HepG2 (cell line): Measurements from ENCODE around the gene SIK3. TPM values are rescaled to one million over a fixed set of nuclear protein-coding genes. Genes with fewer than 3 reads are reported as not detected.
A peak's percentile ranks its signal among the peaks of the same experiment; 100 is the strongest.

Experiments used
- CREM ChIP-seq, 2 experiments: sonication (generic) in 1 of 2; formaldehyde crosslinking in 1 of 2; IDR thresholded peaks; 2 replicates each; pipeline versions ENCODE4 v1.4.0 to v1.6.1; 2016 to 2020; ENCODE audit warnings: antibody characterized with exemption in 1 of 2, mild to moderate bottlenecking in 1 of 2, missing genetic modification reagents in 1 of 2
- DMAP1 ChIP-seq: IDR thresholded peaks from 2 replicates; pipeline ENCODE4 v1.6.1; 2016
- ESRRA ChIP-seq: sonication (generic); formaldehyde crosslinking; IDR thresholded peaks from 2 replicates; pipeline ENCODE4 v1.5.1; 2020; ENCODE audit warnings: mild to moderate bottlenecking, low read depth, missing genetic modification reagents
- KDM1A ChIP-seq: IDR thresholded peaks from 2 replicates; pipeline ENCODE4 v1.6.1; 2016; ENCODE audit warnings: missing compliant biosample characterization
- NONO ChIP-seq, 2 experiments: fragments of 450-650 bp in 1 of 2; sonication (generic) in 1 of 2; formaldehyde crosslinking in 1 of 2; IDR thresholded peaks in 1 of 2; conservative IDR thresholded peaks in 1 of 2; 2 replicates each; pipeline versions ENCODE4 v1.6.1 to v1.8.0; 2017 to 2022; ENCODE audit warnings: mild to moderate bottlenecking in 1 of 2, missing genetic modification reagents in 1 of 2, moderate library complexity in 1 of 2
- NPAS2 ChIP-seq: sonication (generic); formaldehyde crosslinking; IDR thresholded peaks from 2 replicates; pipeline ENCODE4 v1.8.0; 2022; ENCODE audit warnings: mild to moderate bottlenecking, missing genetic modification reagents, borderline replicate concordance
- POGZ ChIP-seq: sonication (generic); formaldehyde crosslinking; IDR thresholded peaks from 2 replicates; pipeline ENCODE4 v1.4.0; 2020; ENCODE audit warnings: mild to moderate bottlenecking, missing genetic modification reagents
- SOX6 ChIP-seq, 2 experiments: fragments of 450-650 bp in 1 of 2; sonication (generic) in 1 of 2; formaldehyde crosslinking in 1 of 2; IDR thresholded peaks; 2 replicates each; pipeline versions ENCODE4 v1.4.0 to v1.6.1; 2017 to 2020; ENCODE audit warnings: antibody characterized with exemption in 1 of 2, mild to moderate bottlenecking in 1 of 2, missing genetic modification reagents in 1 of 2
- ZFY ChIP-seq: sonication (generic); formaldehyde crosslinking; IDR thresholded peaks from 2 replicates; pipeline ENCODE4 v1.4.0; 2020; ENCODE audit warnings: missing genetic modification reagents
- ZNF253 ChIP-seq: sonication (generic); formaldehyde crosslinking; IDR thresholded peaks from 2 replicates; pipeline ENCODE4 v1.8.0; 2022; ENCODE audit warnings: mild to moderate bottlenecking, missing genetic modification reagents, borderline replicate concordance
- ZNF501 ChIP-seq: sonication (generic); formaldehyde crosslinking; IDR thresholded peaks from 2 replicates; pipeline ENCODE4 v1.5.1; 2020; ENCODE audit warnings: mild to moderate bottlenecking, moderate library complexity, missing genetic modification reagents
- ZNF713 ChIP-seq: sonication (generic); formaldehyde crosslinking; IDR thresholded peaks from 2 replicates; pipeline ENCODE4 v1.4.0; 2020; ENCODE audit warnings: mild to moderate bottlenecking, missing genetic modification reagents
- polyA plus RNA-seq, 8 experiments: library from polyadenylated mRNA; depleted of rRNA in 3 of 8; stranded (reverse) in 7 of 8; unstranded in 1 of 8; fragments of >200 nt; fragmentation: Illumina TruSeq in 4 of 8; extraction: Trizol in 4 of 8; gene quantifications; 2 replicates each; pipeline versions ENCODE4 v1.2.1 to v1.2.3, GENCODE V29; 2011 to 2016; ENCODE audit warnings: low read depth in 4 of 8, missing spikeins in 1 of 8, mixed read lengths in 1 of 8; ENCODE audit not compliant: insufficient read depth in 1 of 8
- total RNA-seq, 5 experiments: library from RNA; depleted of rRNA; stranded (reverse); fragments of >200 nt; fragmentation: Illumina TruSeq; extraction: Trizol; gene quantifications; 2 replicates each; pipeline ENCODE4 v1.2.3, GENCODE V29; 2016; ENCODE audit warnings: low read depth in 1 of 5
- TF ChIP-seq, protein P1 (sequence below): IDR thresholded peaks from 2 replicates; pipeline ENCODE4 v1.6.1; 2016; ENCODE audit warnings: missing compliant biosample characterization, missing genetic modification reagents, borderline replicate concordance
- TF ChIP-seq, protein P2 (sequence below): sonication (generic); formaldehyde crosslinking; IDR thresholded peaks from 2 replicates; pipeline ENCODE4 v1.4.0; 2020; ENCODE audit warnings: missing genetic modification reagents
- TF ChIP-seq, protein P3 (sequence below): sonication (generic); formaldehyde crosslinking; IDR thresholded peaks from 2 replicates; pipeline ENCODE4 v1.4.0; 2020; ENCODE audit warnings: mild to moderate bottlenecking, missing genetic modification reagents
- TF ChIP-seq, protein P4 (sequence below): sonication (generic); formaldehyde crosslinking; IDR thresholded peaks from 2 replicates; pipeline ENCODE4 v1.8.1; 2023; ENCODE audit warnings: mild to moderate bottlenecking, missing genetic modification reagents, borderline replicate concordance

Gene SIK3
- total and polyA plus RNA-seq, 2 of the 13 experiments (the other 11 are each of a cell fraction or from before 2014, with no cell fraction given), result 5.7 to 9.8 TPM

DNA sequence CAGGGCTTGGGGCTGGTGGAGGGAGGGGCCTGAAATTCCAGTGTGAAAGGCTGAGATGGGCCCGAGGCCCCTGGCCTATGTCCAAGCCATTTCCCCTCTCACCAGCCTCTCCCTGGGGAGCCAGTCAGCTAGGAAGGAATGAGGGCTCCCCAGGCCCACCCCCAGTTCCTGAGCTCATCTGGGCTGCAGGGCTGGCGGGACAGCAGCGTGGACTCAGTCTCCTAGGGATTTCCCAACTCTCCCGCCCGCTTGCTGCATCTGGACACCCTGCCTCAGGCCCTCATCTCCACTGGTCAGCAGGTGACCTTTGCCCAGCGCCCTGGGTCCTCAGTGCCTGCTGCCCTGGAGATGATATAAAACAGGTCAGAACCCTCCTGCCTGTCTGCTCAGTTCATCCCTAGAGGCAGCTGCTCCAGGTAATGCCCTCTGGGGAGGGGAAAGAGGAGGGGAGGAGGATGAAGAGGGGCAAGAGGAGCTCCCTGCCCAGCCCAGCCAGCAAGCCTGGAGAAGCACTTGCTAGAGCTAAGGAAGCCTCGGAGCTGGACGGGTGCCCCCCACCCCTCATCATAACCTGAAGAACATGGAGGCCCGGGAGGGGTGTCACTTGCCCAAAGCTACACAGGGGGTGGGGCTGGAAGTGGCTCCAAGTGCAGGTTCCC, 268.6 kb downstream of the SIK3 start, which contains the start of gene APOC3 (continued):
- TF ChIP-seq CREM (IDR thresholded peaks at IDR 0.05), result peak; percentile 31; the same call in 1 of the 2 replicates
- no peak for TF ChIP-seq CREM (CRISPR knock-in tag; IDR thresholded peaks at IDR 0.05)
- TF ChIP-seq, protein P1, sequence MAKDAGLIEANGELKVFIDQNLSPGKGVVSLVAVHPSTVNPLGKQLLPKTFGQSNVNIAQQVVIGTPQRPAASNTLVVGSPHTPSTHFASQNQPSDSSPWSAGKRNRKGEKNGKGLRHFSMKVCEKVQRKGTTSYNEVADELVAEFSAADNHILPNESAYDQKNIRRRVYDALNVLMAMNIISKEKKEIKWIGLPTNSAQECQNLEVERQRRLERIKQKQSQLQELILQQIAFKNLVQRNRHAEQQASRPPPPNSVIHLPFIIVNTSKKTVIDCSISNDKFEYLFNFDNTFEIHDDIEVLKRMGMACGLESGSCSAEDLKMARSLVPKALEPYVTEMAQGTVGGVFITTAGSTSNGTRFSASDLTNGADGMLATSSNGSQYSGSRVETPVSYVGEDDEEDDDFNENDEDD (CRISPR knock-in tag), result peak; percentile 48; the same call in 1 of the 2 replicates
- no peak for TF ChIP-seq SOX6 (IDR thresholded peaks at IDR 0.05)
- TF ChIP-seq SOX6 (CRISPR knock-in tag; IDR thresholded peaks at IDR 0.05), result peak; percentile 77
- TF ChIP-seq ZNF713, result no peak
- TF ChIP-seq NPAS2 (CRISPR knock-in tag), result no peak
- TF ChIP-seq ZNF253 (CRISPR knock-in tag), result no peak
- no peak; the same call in 1 of the 2 replicates for TF ChIP-seq KDM1A (CRISPR knock-in tag)
- peak; percentile 57; the same call in 1 of the 2 replicates for TF ChIP-seq POGZ (CRISPR knock-in tag)
- TF ChIP-seq, protein P2, sequence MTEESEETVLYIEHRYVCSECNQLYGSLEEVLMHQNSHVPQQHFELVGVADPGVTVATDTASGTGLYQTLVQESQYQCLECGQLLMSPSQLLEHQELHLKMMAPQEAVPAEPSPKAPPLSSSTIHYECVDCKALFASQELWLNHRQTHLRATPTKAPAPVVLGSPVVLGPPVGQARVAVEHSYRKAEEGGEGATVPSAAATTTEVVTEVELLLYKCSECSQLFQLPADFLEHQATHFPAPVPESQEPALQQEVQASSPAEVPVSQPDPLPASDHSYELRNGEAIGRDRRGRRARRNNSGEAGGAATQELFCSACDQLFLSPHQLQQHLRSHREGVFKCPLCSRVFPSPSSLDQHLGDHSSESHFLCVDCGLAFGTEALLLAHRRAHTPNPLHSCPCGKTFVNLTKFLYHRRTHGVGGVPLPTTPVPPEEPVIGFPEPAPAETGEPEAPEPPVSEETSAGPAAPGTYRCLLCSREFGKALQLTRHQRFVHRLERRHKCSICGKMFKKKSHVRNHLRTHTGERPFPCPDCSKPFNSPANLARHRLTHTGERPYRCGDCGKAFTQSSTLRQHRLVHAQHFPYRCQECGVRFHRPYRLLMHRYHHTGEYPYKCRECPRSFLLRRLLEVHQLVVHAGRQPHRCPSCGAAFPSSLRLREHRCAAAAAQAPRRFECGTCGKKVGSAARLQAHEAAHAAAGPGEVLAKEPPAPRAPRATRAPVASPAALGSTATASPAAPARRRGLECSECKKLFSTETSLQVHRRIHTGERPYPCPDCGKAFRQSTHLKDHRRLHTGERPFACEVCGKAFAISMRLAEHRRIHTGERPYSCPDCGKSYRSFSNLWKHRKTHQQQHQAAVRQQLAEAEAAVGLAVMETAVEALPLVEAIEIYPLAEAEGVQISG (CRISPR knock-in tag), result peak; percentile 60
- peak; percentile 54; the same call in 1 of the 2 replicates for TF ChIP-seq DMAP1
- TF ChIP-seq, protein P3, sequence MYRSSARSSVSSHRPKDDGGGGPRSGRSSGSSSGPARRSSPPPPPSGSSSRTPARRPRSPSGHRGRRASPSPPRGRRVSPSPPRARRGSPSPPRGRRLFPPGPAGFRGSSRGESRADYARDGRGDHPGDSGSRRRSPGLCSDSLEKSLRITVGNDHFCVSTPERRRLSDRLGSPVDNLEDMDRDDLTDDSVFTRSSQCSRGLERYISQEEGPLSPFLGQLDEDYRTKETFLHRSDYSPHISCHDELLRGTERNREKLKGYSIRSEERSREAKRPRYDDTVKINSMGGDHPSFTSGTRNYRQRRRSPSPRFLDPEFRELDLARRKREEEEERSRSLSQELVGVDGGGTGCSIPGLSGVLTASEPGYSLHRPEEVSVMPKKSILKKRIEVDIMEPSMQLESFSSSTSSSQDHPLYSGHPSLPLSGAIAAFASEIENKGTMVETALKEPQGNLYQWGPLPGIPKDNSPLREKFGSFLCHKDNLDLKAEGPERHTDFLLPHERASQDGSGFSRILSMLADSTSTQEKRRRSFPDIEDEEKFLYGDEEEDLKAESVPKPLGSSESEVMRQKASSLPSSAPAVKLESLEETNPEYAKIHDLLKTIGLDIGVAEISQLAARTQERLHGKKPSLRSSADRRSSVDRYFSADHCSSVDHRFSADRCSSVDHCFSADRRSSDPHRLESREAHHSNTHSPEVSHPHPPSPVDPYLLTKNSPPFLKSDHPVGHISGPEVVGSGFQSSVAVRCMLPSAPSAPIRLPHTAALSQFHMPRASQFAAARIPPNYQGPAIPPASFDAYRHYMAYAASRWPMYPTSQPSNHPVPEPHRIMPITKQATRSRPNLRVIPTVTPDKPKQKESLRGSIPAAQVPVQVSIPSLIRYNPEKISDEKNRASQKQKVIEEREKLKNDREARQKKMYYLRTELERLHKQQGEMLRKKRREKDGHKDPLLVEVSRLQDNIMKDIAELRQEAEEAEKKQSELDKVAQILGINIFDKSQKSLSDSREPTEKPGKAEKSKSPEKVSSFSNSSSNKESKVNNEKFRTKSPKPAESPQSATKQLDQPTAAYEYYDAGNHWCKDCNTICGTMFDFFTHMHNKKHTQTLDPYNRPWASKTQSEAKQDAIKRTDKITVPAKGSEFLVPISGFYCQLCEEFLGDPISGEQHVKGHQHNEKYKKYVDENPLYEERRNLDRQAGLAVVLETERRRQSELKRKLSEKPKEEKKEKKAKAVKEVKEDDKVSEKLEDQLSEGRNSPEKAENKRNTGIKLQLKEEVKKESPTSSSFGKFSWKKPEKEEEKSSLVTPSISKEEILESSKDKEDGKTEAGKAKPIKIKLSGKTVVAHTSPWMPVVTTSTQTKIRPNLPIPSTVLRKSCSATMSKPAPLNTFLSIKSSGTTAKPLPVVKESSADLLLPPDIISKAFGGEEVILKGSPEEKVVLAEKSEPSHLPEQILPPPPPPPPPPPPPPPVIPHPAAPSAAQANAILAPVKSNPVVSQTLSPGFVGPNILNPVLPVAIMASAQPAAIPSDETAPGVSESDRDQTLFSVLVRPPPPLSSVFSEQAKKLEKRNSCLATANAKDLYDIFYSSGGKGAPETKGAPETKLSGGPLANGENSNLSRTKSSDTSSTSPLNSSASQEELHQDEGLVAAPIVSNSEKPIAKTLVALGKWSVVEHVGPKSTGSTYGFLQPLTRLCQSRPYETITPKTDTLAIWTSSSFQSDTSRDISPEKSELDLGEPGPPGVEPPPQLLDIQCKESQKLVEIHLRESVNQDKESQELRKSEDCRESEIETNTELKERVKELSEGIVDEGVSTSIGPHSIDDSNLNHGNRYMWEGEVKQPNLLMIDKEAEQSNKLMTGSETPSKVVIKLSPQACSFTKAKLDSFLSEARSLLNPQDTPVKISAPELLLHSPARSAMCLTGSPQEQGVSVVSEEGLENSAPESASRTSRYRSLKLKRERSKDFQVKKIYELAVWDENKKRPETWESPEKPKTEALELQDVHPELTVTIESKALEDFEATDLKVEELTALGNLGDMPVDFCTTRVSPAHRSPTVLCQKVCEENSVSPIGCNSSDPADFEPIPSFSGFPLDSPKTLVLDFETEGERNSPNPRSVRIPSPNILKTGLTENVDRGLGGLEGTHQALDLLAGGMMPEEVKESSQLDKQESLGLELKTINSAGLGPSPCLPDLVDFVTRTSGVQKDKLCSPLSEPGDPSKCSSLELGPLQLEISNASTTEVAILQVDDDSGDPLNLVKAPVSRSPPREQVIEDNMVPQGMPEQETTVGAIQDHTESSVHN (CRISPR knock-in tag), result no peak; the same call in 1 of the 2 replicates
- no peak for TF ChIP-seq NONO (IDR thresholded peaks at IDR 0.05)
- peak; percentile 54; the same call in 1 of the 2 replicates for TF ChIP-seq NONO (CRISPR knock-in tag; conservative IDR thresholded peaks at IDR 0.05)
- peak; percentile 83 for TF ChIP-seq ESRRA
- TF ChIP-seq, protein P4, sequence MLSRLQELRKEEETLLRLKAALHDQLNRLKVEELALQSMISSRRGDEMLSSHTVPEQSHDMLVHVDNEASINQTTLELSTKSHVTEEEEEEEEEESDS (CRISPR knock-in tag), result no peak
- peak; percentile 38; the same call in 1 of the 2 replicates for TF ChIP-seq ZNF501 (CRISPR knock-in tag)
- no peak; the same call in none of the 2 replicates for TF ChIP-seq ZFY (CRISPR knock-in tag)
